ENCODE measurements around the gene MED12L.

DNA sequence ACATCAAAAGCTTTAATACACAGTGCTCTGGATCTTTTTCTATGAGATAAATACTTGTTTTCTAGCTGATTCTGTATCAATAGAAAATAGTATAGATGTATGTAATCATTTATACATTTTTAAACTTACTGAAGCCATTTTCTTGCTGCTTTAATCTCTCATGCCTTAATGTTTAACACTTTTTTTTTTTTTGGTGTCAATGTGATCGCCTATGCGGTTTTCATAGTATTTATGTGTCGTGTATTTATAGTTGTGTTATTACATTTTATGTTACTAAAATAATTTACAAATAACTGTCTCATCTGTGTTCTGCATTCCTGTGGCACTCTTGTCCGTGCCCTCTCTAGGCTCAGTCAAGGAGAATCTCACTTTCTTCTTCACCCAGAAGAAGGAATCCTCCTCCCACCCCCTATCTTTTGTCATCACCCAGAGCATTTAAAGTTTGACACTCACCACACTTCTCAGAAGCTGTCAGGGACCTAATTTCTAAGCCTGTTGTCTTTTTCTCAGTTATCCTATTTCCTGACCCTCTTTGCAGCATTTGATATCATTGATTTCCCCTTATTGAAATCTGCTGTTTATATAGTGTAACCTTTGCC is 138.9 kb downstream of the MED12L start:
- TF ChIP-seq, protein P1, sequence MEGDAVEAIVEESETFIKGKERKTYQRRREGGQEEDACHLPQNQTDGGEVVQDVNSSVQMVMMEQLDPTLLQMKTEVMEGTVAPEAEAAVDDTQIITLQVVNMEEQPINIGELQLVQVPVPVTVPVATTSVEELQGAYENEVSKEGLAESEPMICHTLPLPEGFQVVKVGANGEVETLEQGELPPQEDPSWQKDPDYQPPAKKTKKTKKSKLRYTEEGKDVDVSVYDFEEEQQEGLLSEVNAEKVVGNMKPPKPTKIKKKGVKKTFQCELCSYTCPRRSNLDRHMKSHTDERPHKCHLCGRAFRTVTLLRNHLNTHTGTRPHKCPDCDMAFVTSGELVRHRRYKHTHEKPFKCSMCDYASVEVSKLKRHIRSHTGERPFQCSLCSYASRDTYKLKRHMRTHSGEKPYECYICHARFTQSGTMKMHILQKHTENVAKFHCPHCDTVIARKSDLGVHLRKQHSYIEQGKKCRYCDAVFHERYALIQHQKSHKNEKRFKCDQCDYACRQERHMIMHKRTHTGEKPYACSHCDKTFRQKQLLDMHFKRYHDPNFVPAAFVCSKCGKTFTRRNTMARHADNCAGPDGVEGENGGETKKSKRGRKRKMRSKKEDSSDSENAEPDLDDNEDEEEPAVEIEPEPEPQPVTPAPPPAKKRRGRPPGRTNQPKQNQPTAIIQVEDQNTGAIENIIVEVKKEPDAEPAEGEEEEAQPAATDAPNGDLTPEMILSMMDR (IDR thresholded peaks at IDR 0.05; ENCODE audit: low read length), result no peak
- no peak for TF ChIP-seq EZH2 (optimal IDR thresholded peaks at IDR 0.05; ENCODE audit: low read depth, low read length)
- no peak for TF ChIP-seq EZH2phosphoT487 (IDR thresholded peaks at IDR 0.05; ENCODE audit: low read length)
